Sigmoid colon (tissue), 7 donors: ENCODE results near the gene FOXN4. TPM values are rescaled to one million over a fixed set of nuclear protein-coding genes. Genes with fewer than 3 reads are reported as not detected.

Source experiments
- DNase-seq: peaks from one replicate; pipeline ENCODE4 v3.0.0-alpha.2; 2019
- H3K27ac ChIP-seq, 4 donors: fragments of 200-600 bp; sonication (generic); one replicate each; pipeline ENCODE4 v1.5.1; 2016 to 2019; ENCODE audit warnings: mild to moderate bottlenecking in 1 of 4
- H3K27me3 ChIP-seq, 3 donors: fragments of 200-600 bp; sonication (generic); one replicate each; pipeline ENCODE4 v1.5.1; 2019; ENCODE audit warnings: mild to moderate bottlenecking in 1 of 3
- H3K36me3 ChIP-seq, 4 donors: fragments of 200-600 bp; sonication (generic); one replicate each; pipeline ENCODE4 v1.5.1; 2016 to 2019
- H3K4me1 ChIP-seq, 4 donors: fragments of 200-600 bp; sonication (generic); one replicate each; pipeline ENCODE4 v1.5.1; 2017 to 2019
- H3K4me3 ChIP-seq, 4 donors: fragments of 200-600 bp; sonication (generic); one replicate each; pipeline ENCODE4 v1.5.1; 2017 to 2019; ENCODE audit warnings: mild to moderate bottlenecking in 2 of 4, moderate library complexity in 1 of 4
- H3K9me3 ChIP-seq, 4 donors: fragments of 200-600 bp in 3 of 4; sonication (generic) in 3 of 4; one replicate each; pipeline versions ENCODE4 v1.5.1 to v1.6.1; 2013 to 2019
- EP300 ChIP-seq, 4 donors: sonication (generic); formaldehyde crosslinking; IDR thresholded peaks; one replicate each; pipeline ENCODE4 v1.6.1; 2017; ENCODE audit warnings: antibody characterized with exemption in 4 of 4
- POLR2A ChIP-seq, 2 donors: fragments of 450-650 bp; IDR thresholded peaks; one replicate each; pipeline ENCODE4 v1.6.1; 2016; ENCODE audit warnings: antibody characterized with exemption in 2 of 2, mild to moderate bottlenecking in 2 of 2, moderate library complexity in 2 of 2
- POLR2AphosphoS5 ChIP-seq, 4 donors: sonication (generic); formaldehyde crosslinking; IDR thresholded peaks; one replicate each; pipeline ENCODE4 v1.6.1; 2017; ENCODE audit warnings: antibody characterized with exemption in 4 of 4
- WGBS, 2 donors: extraction: QIAGEN DNeasy Blood & Tissue Kit; methylation state at CpG; one replicate each; pipeline ENCODE4 v1.1.7; 2013; 5-methylcytosine and 5-hydroxymethylcytosine counted together
- intact Hi-C: fragments of 100-400 bp; cut with DNase I; formaldehyde crosslinking; loops from one replicate; pipeline ENCODE4 v1.15.1; 2023
- polyA plus RNA-seq, 3 donors: library from polyadenylated mRNA; stranded (reverse); fragments of 200-250 nt; gene quantifications; one replicate each; pipeline ENCODE4 v1.2.3, GENCODE V29; 2013
- total RNA-seq, 4 donors: library from RNA; depleted of rRNA; stranded (reverse); fragments of >200 nt; gene quantifications; one replicate each; pipeline ENCODE4 v1.1.0, GENCODE V29; 2016
- TF ChIP-seq, protein P1 (sequence below), 4 experiments: fragments of 450-650 bp in 3 of 4; fragments of 200-600 bp in 1 of 4; IDR thresholded peaks; one replicate each; pipeline ENCODE4 v1.5.1; 2016 to 2019; ENCODE audit warnings: antibody characterized with exemption in 4 of 4, mild to moderate bottlenecking in 3 of 4, moderate library complexity in 2 of 4
- donor health status: healthy with polysubstance abuse.
- donor health status: Bipolar disorder and iron deficiency.
- donor health status: healthy.

FOXN4 gene
- total and polyA plus RNA-seq, 7 donors, result 0.06 to 1.9 (median 0.41) TPM; not detected in 4

DNA sequence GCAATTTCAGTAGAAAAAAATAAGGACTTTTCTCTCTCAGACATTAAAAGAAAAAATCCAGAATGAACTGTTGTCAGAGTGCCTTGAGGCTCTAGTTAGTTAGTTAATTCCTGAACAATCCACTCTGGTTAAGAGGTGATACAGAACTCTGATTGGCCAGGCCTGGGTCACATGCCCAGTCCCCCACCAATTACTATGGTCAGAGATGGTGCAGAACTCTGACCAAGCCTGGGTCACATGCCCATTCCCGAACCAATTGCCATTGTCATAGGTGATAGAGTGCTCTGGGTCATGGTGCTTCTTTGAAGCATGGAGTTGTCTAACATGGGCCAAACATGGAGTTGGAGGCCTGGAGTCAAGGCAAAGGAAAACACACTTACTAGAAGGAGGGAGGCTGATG, 27.5 kb upstream of the FOXN4 start:
- no peak for TF ChIP-seq EP300 (IDR thresholded peaks at IDR 0.05)
- no peak for TF ChIP-seq POLR2AphosphoS5 (IDR thresholded peaks at IDR 0.05)
- TF ChIP-seq POLR2A (IDR thresholded peaks at IDR 0.05), result no peak
- TF ChIP-seq, protein P1, sequence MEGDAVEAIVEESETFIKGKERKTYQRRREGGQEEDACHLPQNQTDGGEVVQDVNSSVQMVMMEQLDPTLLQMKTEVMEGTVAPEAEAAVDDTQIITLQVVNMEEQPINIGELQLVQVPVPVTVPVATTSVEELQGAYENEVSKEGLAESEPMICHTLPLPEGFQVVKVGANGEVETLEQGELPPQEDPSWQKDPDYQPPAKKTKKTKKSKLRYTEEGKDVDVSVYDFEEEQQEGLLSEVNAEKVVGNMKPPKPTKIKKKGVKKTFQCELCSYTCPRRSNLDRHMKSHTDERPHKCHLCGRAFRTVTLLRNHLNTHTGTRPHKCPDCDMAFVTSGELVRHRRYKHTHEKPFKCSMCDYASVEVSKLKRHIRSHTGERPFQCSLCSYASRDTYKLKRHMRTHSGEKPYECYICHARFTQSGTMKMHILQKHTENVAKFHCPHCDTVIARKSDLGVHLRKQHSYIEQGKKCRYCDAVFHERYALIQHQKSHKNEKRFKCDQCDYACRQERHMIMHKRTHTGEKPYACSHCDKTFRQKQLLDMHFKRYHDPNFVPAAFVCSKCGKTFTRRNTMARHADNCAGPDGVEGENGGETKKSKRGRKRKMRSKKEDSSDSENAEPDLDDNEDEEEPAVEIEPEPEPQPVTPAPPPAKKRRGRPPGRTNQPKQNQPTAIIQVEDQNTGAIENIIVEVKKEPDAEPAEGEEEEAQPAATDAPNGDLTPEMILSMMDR (IDR thresholded peaks at IDR 0.05), result no peak
- 91 to 97% methylated on average over 1 of the region's 1 CpG for WGBS, 2 donors
- H3K4me1 ChIP-seq, result peaks cover 0 to 10% (median 9%) of the 10 kb centered on the region in 4 donors
- intact Hi-C loops, result no loop called here
- no peaks in the 10 kb centered on the region for H3K9me3 ChIP-seq
- no peaks in the 10 kb centered on the region for H3K27me3 ChIP-seq
- no peak overlapping the region for H3K27ac ChIP-seq
- no peaks in the 10 kb centered on the region for H3K36me3 ChIP-seq
- DNase-seq, result no peak
- no peak overlapping the region for H3K4me3 ChIP-seq

DNA sequence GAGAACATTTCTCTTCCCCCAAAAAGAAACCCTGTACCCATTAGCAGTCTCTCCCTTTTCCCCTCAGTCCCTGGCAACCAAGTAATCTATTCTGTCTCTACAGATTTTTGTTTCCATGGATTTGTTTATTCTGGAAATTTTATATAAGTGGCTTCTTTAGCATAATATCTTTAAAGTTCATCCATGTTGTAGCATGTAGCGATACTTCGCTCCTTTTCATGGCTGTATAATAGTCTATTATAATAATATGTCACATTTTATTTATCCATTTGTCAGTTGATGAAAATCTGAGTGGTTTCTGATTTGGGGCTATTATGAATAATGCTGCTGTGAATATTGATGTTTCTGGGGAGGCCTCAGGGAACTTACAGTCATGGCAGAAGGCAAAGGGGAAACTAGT, 25.8 kb upstream of the FOXN4 start:
- H3K9me3 ChIP-seq, result no peaks in the 10 kb centered on the region

DNA sequence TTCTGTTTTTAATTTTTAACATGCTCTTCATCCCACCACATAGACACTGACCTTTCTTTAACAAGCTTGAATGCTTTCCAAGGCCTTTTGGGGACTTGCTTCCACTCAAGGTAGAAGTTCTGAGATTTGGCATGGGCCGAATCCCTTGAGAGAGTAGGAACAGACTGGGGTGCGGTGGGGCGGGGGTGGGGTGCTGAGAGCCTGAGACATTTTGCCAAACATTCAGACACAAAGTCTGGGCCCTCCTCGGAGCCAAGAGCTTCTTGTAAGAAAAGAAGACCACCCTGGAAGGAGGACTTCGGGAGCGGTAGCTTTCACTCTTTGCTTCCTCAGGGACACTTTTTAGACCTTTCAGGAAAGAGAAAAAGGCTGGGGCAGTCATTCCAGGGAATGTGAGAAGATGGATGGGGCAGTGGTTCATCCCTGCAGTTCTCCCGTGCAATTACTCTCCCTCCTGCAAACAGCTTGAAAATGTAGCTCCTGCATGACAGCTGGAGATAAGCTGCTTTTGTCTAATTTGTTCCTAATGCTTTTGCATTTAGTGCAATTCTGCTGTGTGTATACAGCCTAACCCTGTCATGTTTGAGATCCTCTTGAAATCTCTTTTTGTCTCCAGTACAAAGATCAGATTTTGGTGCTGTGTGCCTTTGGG, 22.3 kb upstream of the FOXN4 start:
- no peak overlapping the region for H3K4me3 ChIP-seq
- peak overlapping the region in 3 of 4 donors; percentile 21 to 54 (median 30) for H3K27ac ChIP-seq
- no peaks in the 10 kb centered on the region for H3K27me3 ChIP-seq
- intact Hi-C loops, result no loop called here
- no peak for TF ChIP-seq POLR2A (IDR thresholded peaks at IDR 0.05)
- TF ChIP-seq POLR2AphosphoS5 (IDR thresholded peaks at IDR 0.05), result no peak
- TF ChIP-seq, protein P1 (IDR thresholded peaks at IDR 0.05), result no peak
- TF ChIP-seq EP300 (IDR thresholded peaks at IDR 0.05), result no peak
- no peaks in the 10 kb centered on the region for H3K9me3 ChIP-seq
- 69 to 76% methylated on average over 7 of the region's 7 CpGs for WGBS, 2 donors
- H3K4me1 ChIP-seq, result peaks cover 0 to 23% (median 16%) of the 10 kb centered on the region in 4 donors
- no peaks in the 10 kb centered on the region for H3K36me3 ChIP-seq
- no peak for DNase-seq

More for the DNA sequence above, 25.8 kb upstream of the FOXN4 start:
- Histone ChIP-seq H3K36me3 (no peaks in the 10 kb centered on the region), H3K4me1 (peaks cover 0 to 23% (median 16%) of the 10 kb centered on the region in 4 donors), H3K4me3 (no peak overlapping the region), H3K27ac (no peak overlapping the region), H3K27me3 (no peaks in the 10 kb centered on the region)
- no peak for TF ChIP-seq POLR2A (IDR thresholded peaks at IDR 0.05)
- intact Hi-C loops, result no loop called here
- WGBS, 2 donors, result 98% methylated on average over 2 of the region's 2 CpGs
- DNase-seq, result no peak

DNA sequence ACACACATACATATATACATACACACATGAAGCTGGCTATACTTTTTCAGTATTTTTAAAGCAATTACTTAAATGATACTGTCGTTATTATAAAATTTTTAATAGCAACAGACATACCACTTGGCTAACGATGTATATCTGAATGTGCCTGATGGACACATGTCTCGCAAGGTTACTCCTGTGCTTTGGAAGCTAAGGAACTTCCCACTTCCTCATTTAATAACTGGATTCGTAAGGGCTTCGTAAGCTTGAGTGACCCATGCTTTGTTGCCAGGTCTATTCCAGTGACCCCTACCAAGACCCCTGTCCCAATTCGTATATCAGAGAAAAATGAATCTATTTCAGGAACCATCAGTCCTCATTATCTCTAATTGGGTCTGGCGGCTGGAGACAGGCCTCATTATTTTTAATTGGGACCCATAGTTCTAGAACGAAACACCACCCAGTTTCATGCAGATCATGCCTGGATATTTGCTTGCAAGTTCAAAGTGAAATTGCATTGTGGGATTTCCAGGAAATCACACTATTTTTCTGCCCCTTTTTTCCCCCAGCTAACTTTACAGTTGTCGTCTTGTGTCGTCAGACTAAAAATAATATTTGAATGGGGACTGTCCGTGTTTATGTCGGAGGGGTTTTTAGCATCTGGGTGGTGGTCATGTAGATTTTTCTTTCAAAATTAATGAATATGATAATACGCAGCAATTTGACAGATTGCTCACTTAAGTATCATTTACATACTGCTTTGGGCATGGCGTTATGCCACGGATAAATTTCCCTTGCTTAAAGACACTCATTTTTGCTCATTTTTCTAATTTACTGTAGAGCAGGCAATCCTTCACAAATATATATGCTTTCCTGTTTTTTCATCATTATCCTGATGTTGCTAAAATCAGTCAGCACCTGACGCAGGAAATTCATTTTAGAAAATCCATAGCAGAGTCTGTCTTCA, 21.5 kb upstream of the FOXN4 start:
- Histone ChIP-seq H3K9me3 (no peaks in the 10 kb centered on the region), H3K27me3 (no peaks in the 10 kb centered on the region), H3K36me3 (no peaks in the 10 kb centered on the region), H3K4me1 (peaks cover 0 to 23% (median 16%) of the 10 kb centered on the region in 4 donors), H3K27ac (peak overlapping the region in 1 of 4 donors; percentile 54), H3K4me3 (no peak overlapping the region)
- no peak for DNase-seq
- intact Hi-C loops, result no loop called here
- TF ChIP-seq, protein P1 (IDR thresholded peaks at IDR 0.05), result no peak
- TF ChIP-seq POLR2AphosphoS5 (IDR thresholded peaks at IDR 0.05) (no peak), POLR2A (IDR thresholded peaks at IDR 0.05) (no peak), EP300 (IDR thresholded peaks at IDR 0.05) (no peak)
- WGBS, 2 donors, result 90 to 93% methylated on average over 16 of the region's 16 CpGs

DNA sequence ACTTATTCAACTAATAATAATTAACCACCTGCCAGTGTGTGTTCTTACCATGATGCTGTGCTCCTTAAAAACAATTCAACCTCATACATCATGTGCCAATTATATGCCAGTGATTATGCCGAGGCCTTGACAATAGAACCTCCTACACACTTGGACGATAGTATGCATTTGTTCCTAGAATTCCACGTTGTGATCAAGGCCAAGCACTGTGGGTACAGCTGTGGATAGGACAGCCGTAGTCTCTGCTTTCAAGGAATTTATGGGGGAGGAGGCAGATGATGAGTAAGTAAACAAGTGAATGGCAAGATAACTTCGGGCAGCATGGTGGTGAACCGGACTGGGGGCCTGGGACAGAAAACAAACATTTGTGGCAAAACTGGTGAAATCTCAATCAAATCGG, 20.6 kb upstream of the FOXN4 start:
- no peak for TF ChIP-seq EP300 (IDR thresholded peaks at IDR 0.05)
- TF ChIP-seq POLR2AphosphoS5 (IDR thresholded peaks at IDR 0.05), result no peak
- TF ChIP-seq POLR2A (IDR thresholded peaks at IDR 0.05), result no peak
- TF ChIP-seq, protein P1 (IDR thresholded peaks at IDR 0.05), result no peak
- Histone ChIP-seq H3K9me3 (no peaks in the 10 kb centered on the region), H3K36me3 (no peaks in the 10 kb centered on the region), H3K4me1 (peaks cover 0 to 23% (median 16%) of the 10 kb centered on the region in 4 donors), H3K4me3 (no peak overlapping the region), H3K27me3 (no peaks in the 10 kb centered on the region), H3K27ac (no peak overlapping the region)
- no peak for DNase-seq
- WGBS, 2 donors, result 61 to 68% methylated on average over 7 of the region's 7 CpGs
- intact Hi-C loops, result no loop called here
